Kidney (tissue), 14 donors: ENCODE results near the gene DNAL1. TPM values are rescaled to one million over a fixed set of nuclear protein-coding genes. Genes with fewer than 3 reads are reported as not detected.

Experiments used
- DNase-seq, 5 donors: peaks; one replicate each; pipeline ENCODE4 v3.0.0-alpha.2; 2013 to 2020
- FAIRE-seq: peaks from 2 replicates; lab custom pipeline; 2012; peaks lifted over from hg19 to GRCh38; lab: Jason Lieb, UNC
- H3K27ac ChIP-seq, 2 donors: one replicate each; pipeline ENCODE4 v1.7.0; 2013; ENCODE audit warnings: low read depth in 2 of 2, low read length in 2 of 2, inconsistent platforms in 1 of 2
- H3K27me3 ChIP-seq: one replicate; pipeline ENCODE4 v1.7.1; 2013; ENCODE audit warnings: low read length, inconsistent platforms; ENCODE audit not compliant: control insufficient read depth, insufficient read depth
- H3K36me3 ChIP-seq, 3 donors: one replicate each; pipeline versions ENCODE4 v1.7.0 to v1.7.1; 2013; ENCODE audit warnings: low read length in 3 of 3, control low read depth in 1 of 3, inconsistent platforms in 1 of 3; ENCODE audit not compliant: insufficient read depth in 3 of 3, control insufficient read depth in 2 of 3
- H3K4me1 ChIP-seq, 3 donors: one replicate each; pipeline versions ENCODE4 v1.7.0 to v1.7.1; 2013; ENCODE audit warnings: low read length in 3 of 3, inconsistent platforms in 1 of 3, low read depth in 1 of 3; ENCODE audit not compliant: control insufficient read depth in 2 of 3, insufficient read depth in 2 of 3
- H3K4me3 ChIP-seq, 3 donors: one replicate each; pipeline versions ENCODE4 v1.7.0 to v1.8.1; 2013; ENCODE audit warnings: low read length in 3 of 3, control low read depth in 1 of 3, inconsistent platforms in 1 of 3
- H3K9ac ChIP-seq, 3 donors: one replicate each; pipeline versions ENCODE4 v1.7.0 to v1.7.1; 2013; ENCODE audit warnings: low read length in 3 of 3, control low read depth in 1 of 3, inconsistent platforms in 1 of 3
- H3K9me3 ChIP-seq, 3 donors: one replicate each; pipeline versions ENCODE4 v1.7.0 to v1.7.1; 2013; ENCODE audit warnings: low read length in 3 of 3, control low read depth in 1 of 3, inconsistent platforms in 1 of 3; ENCODE audit not compliant: control insufficient read depth in 2 of 3, insufficient read depth in 1 of 3
- intact Hi-C: fragments of 100-400 bp; cut with DNase I; formaldehyde crosslinking; loops from one replicate; pipeline ENCODE4 v1.11.1; 2022
- polyA plus RNA-seq: library from polyadenylated mRNA; stranded (reverse); fragments of 350-450 nt; fragmentation: Illumina TruSeq; extraction: RNeasy Lipid Tissue Mini Kit (QIAGEN cat#74804); gene quantifications from one replicate; pipeline ENCODE4 v1.2.3, GENCODE V29; 2014; ENCODE audit warnings: low read depth, low replicate concordance; ENCODE audit not compliant: insufficient read depth
- total RNA-seq: library from RNA; stranded (reverse); fragmentation: NEBNext Ultra II Directional; extraction: Animal tissue kit (Norgen Biotek cat#: 25700); gene quantifications from one replicate; pipeline ENCODE4 v1.2.1, GENCODE V29; 2021
- TF ChIP-seq, protein P1 (sequence below): IDR thresholded peaks from 3 replicates; pipeline ENCODE4 v1.5.1; 2012; ENCODE audit warnings: mild to moderate bottlenecking, moderate library complexity, borderline replicate concordance; ENCODE audit not compliant: insufficient read depth; ENCODE audit errors: extremely low read depth
- donor health status: control.
- donor health status: control.
- donor health status: control.
- donor health status: control.
- donor health status: control.
- donor health status: DM: yes; HTN: yes; CAD: no.
- donor health status: Normal renal cell carcinoma (clear cell type).

DNAL1 gene
- total and polyA plus RNA-seq, 2 donors from 2014 or later: 9.3 to 32.3 TPM

DNA sequence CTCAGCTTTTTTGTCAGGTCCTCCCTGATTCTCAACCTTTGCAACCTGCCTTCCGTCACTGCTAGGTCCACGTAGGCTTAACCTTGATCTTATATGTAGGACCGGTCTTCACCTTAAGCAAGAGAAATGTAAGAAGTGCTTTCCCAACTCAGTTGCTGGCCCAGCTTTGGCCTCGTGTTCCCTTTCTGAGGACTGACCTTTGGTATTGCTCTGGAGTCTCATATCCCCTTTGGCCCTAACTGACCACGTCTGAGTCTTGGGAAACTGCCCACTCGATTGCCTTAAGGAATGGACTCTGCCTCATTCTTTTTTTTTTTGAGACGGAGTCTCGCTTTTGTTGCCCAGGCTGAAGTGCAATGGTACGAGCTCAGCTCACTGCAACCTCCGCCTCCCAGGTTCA, 24.5 kb upstream of the DNAL1 start:
- Histone ChIP-seq H3K4me3 (no peak overlapping the region), H3K9ac (no peak overlapping the region), H3K27me3 (no peaks in the 10 kb centered on the region), H3K27ac (peak overlapping the region; percentile 16 to 20), H3K4me1 (peaks cover 0 to 2% (median 0%) of the 10 kb centered on the region in 3 donors), H3K9me3 (no peaks in the 10 kb centered on the region), H3K36me3 (no peaks in the 10 kb centered on the region)
- TF ChIP-seq, protein P1, sequence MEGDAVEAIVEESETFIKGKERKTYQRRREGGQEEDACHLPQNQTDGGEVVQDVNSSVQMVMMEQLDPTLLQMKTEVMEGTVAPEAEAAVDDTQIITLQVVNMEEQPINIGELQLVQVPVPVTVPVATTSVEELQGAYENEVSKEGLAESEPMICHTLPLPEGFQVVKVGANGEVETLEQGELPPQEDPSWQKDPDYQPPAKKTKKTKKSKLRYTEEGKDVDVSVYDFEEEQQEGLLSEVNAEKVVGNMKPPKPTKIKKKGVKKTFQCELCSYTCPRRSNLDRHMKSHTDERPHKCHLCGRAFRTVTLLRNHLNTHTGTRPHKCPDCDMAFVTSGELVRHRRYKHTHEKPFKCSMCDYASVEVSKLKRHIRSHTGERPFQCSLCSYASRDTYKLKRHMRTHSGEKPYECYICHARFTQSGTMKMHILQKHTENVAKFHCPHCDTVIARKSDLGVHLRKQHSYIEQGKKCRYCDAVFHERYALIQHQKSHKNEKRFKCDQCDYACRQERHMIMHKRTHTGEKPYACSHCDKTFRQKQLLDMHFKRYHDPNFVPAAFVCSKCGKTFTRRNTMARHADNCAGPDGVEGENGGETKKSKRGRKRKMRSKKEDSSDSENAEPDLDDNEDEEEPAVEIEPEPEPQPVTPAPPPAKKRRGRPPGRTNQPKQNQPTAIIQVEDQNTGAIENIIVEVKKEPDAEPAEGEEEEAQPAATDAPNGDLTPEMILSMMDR: no peak
- intact Hi-C loops: no loop called here
- DNase-seq (no peak), FAIRE-seq (no peak)

DNA sequence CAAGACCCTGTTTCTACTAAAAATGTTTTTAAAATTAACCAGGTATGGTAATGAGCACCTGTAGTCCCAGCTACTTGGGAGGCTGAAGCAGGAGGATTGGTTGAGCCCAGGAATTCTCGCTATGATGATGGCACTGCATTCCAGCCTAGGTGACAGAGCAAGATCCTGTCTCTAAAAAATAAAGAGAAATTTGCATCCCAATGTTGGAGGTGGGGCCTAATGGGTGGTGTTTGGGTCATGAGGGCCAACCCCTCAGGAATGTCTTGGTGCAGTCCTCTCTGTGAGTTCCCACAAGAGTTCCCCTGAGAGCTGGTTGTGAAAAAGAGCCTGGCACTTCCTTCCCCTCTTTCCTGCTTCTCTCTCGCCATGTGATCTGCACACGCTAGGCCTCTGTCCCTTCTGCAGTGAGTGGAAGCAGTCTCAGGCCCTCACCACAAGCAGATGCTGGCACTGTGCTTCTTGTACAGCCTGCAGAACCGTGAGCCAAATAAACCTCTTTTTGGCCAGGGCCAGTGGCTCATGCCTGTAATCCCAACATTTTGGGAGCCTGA, 21.2 kb upstream of the DNAL1 start:
- Histone ChIP-seq H3K4me1 (no peaks in the 10 kb centered on the region), H3K27me3 (no peaks in the 10 kb centered on the region), H3K9me3 (no peaks in the 10 kb centered on the region), H3K27ac (no peak overlapping the region), H3K36me3 (no peaks in the 10 kb centered on the region), H3K9ac (no peak overlapping the region), H3K4me3 (no peak overlapping the region)
- DNase-seq (no peak), FAIRE-seq (no peak)
- intact Hi-C loops: no loop called here
- TF ChIP-seq, protein P1: no peak

DNA sequence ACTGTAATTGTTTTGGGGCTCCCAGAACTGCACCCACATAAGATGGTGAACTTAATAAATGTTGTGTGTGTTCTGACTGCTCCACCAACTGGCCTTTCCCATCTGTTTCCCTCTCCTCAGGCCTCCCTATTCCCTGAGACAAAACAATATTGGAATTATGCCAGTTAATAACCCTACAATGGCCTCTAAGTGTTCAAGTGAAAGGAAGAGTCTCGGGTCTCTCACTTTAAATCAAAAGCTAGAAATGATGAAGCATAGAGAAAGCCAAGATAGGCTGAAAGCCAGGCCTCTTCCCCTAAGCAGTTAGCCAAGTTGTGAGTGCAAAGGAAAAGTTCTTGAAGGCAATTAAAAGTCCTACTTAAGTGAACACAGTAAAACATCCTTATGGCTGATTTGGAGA, 19.1 kb upstream of the DNAL1 start:
- no peak overlapping the region for H3K4me3 ChIP-seq
- no peak overlapping the region for H3K9ac ChIP-seq
- TF ChIP-seq, protein P1: no peak
- intact Hi-C loops: no loop called here
- no peaks in the 10 kb centered on the region for H3K27me3 ChIP-seq
- FAIRE-seq (no peak), DNase-seq (no peak)
- H3K9me3 ChIP-seq: no peaks in the 10 kb centered on the region
- H3K27ac ChIP-seq: no peak overlapping the region
- H3K36me3 ChIP-seq: no peaks in the 10 kb centered on the region
- H3K4me1 ChIP-seq: no peaks in the 10 kb centered on the region

DNA sequence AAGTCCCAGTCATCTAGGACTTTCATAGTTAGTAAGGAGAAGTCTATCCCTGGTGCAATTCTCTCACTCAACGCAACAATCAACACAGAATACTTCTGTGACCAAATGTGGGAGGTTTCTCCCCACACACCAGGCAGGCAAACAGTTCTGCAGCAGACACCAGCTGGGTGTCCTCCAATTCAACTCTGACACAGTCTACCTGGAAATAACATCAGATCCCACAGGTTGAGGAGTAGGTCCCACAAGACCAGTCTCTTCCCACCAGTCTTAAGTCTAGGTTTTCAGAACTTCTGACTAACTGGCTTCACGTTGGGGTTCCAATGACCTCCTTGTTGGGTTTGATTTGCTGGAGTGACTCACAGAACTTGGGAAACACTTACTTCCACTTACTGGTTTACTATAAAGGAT, 17.6 kb upstream of the DNAL1 start:
- no peaks in the 10 kb centered on the region for H3K4me1 ChIP-seq
- no peaks in the 10 kb centered on the region for H3K9me3 ChIP-seq
- H3K27ac ChIP-seq: no peak overlapping the region
- H3K36me3 ChIP-seq: no peaks in the 10 kb centered on the region
- no peak for DNase-seq
- no peak for FAIRE-seq
- intact Hi-C loops: no loop called here
- TF ChIP-seq, protein P1: no peak
- H3K9ac ChIP-seq: no peak overlapping the region
- H3K4me3 ChIP-seq: no peak overlapping the region
- H3K27me3 ChIP-seq: no peaks in the 10 kb centered on the region
